Stomach (tissue), 9 donors: ENCODE results near the gene CPA3. TPM values are rescaled to one million over a fixed set of nuclear protein-coding genes. Genes with fewer than 3 reads are reported as not detected.

Experiments used
- DNase-seq, 2 donors: peaks; one replicate each; pipeline versions ENCODE4 v3.0.0 to v3.0.0-alpha.2; 2013 to 2019
- H3K27ac ChIP-seq, 5 donors: fragments of 200-600 bp in 4 of 5; sonication (generic) in 4 of 5; one replicate each; pipeline ENCODE4 v1.5.1; 2013 to 2019; ENCODE audit warnings: mild to moderate bottlenecking in 1 of 5, moderate library complexity in 1 of 5
- H3K27me3 ChIP-seq, 3 donors: fragments of 200-600 bp; sonication (generic); one replicate each; pipeline ENCODE4 v1.5.1; 2017 to 2019; ENCODE audit warnings: mixed run types in 1 of 3
- H3K36me3 ChIP-seq, 4 donors: fragments of 200-600 bp; sonication (generic); 1 replicate in 3 of 4; 2 replicates in 1 of 4; pipeline ENCODE4 v1.5.1; 2016 to 2019
- H3K4me1 ChIP-seq, 4 donors: fragments of 200-600 bp; sonication (generic); one replicate each; pipeline ENCODE4 v1.5.1; 2016 to 2019
- H3K4me3 ChIP-seq, 4 donors: fragments of 200-600 bp; sonication (generic) in 3 of 4; one replicate each; pipeline ENCODE4 v1.5.1; 2016 to 2019; ENCODE audit warnings: mild to moderate bottlenecking in 1 of 4
- H3K9me3 ChIP-seq, 4 donors: fragments of 200-600 bp; sonication (generic); one replicate each; pipeline ENCODE4 v1.5.1; 2016 to 2019
- EP300 ChIP-seq: sonication (generic); formaldehyde crosslinking; IDR thresholded peaks from one replicate; pipeline ENCODE4 v1.6.1; 2017; ENCODE audit warnings: antibody characterized with exemption
- POLR2A ChIP-seq, 4 donors: fragments of 450-650 bp; IDR thresholded peaks; one replicate each; pipeline ENCODE4 v1.6.1; 2016; ENCODE audit warnings: antibody characterized with exemption in 4 of 4, control low read depth in 2 of 4, mild to moderate bottlenecking in 1 of 4, moderate library complexity in 1 of 4
- POLR2AphosphoS5 ChIP-seq, 3 donors: sonication (generic); formaldehyde crosslinking; IDR thresholded peaks; one replicate each; pipeline ENCODE4 v1.6.1; 2016; ENCODE audit warnings: antibody characterized with exemption in 3 of 3
- WGBS, 5 donors: extraction: QIAGEN DNeasy Blood & Tissue Kit in 3 of 5; methylation state at CpG; one replicate each; pipeline versions ENCODE4 v1.1.5 to v1.1.7; 2013 to 2018; 5-methylcytosine and 5-hydroxymethylcytosine counted together
- intact Hi-C: fragments of 100-400 bp; cut with DNase I; formaldehyde crosslinking; loops from one replicate; pipeline ENCODE4 v1.15.1; 2023; ENCODE audit warnings: low total_unique reads
- polyA plus RNA-seq, 3 donors: library from polyadenylated mRNA; stranded (reverse); fragments of 200-250 nt; gene quantifications; one replicate each; pipeline ENCODE4 v1.2.3, GENCODE V29; 2013
- total RNA-seq, 5 donors: library from RNA; depleted of rRNA; stranded (reverse); fragments of >200 nt; gene quantifications; one replicate each; pipeline versions ENCODE4 v1.1.0 to v1.2.3, GENCODE V29; 2014 to 2016
- TF ChIP-seq, protein P1 (sequence below), 7 experiments: fragments of 450-650 bp in 4 of 7; fragments of 200-600 bp in 3 of 7; sonication (generic) in 3 of 7; IDR thresholded peaks; one replicate each; pipeline ENCODE4 v1.5.1; 2016 to 2019; ENCODE audit warnings: antibody characterized with exemption in 7 of 7, control low read depth in 2 of 7, mild to moderate bottlenecking in 1 of 7
- donor health status: healthy with polysubstance abuse.
- donor health status: Bipolar disorder and iron deficiency.
- donor health status: healthy.

CPA3 gene
- total and polyA plus RNA-seq, 8 donors: 1.1 to 29.6 (median 19.8) TPM; not detected in 3

DNA sequence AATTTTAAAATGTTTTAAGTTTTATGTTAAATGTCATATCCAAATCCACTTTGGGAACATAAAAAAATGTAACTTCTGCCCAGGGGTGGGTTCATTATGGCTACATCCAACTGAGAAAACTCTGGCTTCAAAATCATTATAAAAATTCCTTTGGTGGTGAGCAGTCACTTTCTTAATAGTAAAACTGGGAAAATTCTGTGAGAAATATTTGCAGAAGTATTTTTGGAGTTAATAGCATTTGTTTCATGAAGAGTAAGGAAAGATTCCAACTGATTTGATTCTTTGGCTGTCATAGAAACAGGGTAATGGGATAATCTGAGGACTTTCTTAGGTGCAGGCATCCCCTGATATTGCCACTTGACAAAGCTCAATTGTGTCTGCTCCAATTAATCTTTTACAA is 38.8 kb downstream of the CPA3 start:
- intact Hi-C loops: no loop called here
- no peak for TF ChIP-seq POLR2AphosphoS5 (IDR thresholded peaks at IDR 0.05)
- TF ChIP-seq, protein P1, sequence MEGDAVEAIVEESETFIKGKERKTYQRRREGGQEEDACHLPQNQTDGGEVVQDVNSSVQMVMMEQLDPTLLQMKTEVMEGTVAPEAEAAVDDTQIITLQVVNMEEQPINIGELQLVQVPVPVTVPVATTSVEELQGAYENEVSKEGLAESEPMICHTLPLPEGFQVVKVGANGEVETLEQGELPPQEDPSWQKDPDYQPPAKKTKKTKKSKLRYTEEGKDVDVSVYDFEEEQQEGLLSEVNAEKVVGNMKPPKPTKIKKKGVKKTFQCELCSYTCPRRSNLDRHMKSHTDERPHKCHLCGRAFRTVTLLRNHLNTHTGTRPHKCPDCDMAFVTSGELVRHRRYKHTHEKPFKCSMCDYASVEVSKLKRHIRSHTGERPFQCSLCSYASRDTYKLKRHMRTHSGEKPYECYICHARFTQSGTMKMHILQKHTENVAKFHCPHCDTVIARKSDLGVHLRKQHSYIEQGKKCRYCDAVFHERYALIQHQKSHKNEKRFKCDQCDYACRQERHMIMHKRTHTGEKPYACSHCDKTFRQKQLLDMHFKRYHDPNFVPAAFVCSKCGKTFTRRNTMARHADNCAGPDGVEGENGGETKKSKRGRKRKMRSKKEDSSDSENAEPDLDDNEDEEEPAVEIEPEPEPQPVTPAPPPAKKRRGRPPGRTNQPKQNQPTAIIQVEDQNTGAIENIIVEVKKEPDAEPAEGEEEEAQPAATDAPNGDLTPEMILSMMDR (IDR thresholded peaks at IDR 0.05): no peak
- TF ChIP-seq POLR2A (IDR thresholded peaks at IDR 0.05): no peak
- no peak for TF ChIP-seq EP300
- H3K9me3 ChIP-seq: no peaks in the 10 kb centered on the region
- H3K27me3 ChIP-seq: no peaks in the 10 kb centered on the region
- H3K4me1 ChIP-seq: no peaks in the 10 kb centered on the region
- DNase-seq: no peak
- no peak overlapping the region for H3K27ac ChIP-seq
- H3K36me3 ChIP-seq: no peaks in the 10 kb centered on the region
- no peak overlapping the region for H3K4me3 ChIP-seq

DNA sequence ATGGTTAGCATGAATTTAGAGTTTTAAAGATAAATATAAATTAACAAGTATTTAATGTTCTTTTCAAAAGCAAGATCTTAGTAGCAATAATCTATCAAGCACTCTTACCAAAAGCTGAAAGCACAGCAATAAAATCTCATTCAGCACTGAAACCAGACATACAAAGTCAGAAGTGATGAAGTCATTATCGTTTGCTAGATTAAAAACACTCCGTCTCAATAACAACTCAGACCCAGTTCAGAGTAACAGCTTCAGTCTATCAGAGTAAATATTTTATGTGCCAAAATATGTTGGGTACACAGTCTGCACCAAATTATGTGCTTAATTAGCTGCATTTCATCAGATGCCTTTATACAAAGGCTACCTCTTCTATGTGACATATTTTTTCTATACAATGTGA is 41.6 kb downstream of the CPA3 start:
- no peaks in the 10 kb centered on the region for H3K36me3 ChIP-seq
- no peaks in the 10 kb centered on the region for H3K9me3 ChIP-seq
- intact Hi-C loops: no loop called here
- no peak overlapping the region for H3K4me3 ChIP-seq
- DNase-seq: no peak
- H3K27ac ChIP-seq: no peak overlapping the region
- TF ChIP-seq EP300 (no peak), POLR2AphosphoS5 (IDR thresholded peaks at IDR 0.05) (no peak), POLR2A (IDR thresholded peaks at IDR 0.05) (no peak)
- TF ChIP-seq, protein P1 (IDR thresholded peaks at IDR 0.05): no peak
- WGBS, 5 donors: 55 to 70% (median 62%) methylated on average over 2 of the region's 2 CpGs
- no peaks in the 10 kb centered on the region for H3K27me3 ChIP-seq
- H3K4me1 ChIP-seq: no peaks in the 10 kb centered on the region

DNA sequence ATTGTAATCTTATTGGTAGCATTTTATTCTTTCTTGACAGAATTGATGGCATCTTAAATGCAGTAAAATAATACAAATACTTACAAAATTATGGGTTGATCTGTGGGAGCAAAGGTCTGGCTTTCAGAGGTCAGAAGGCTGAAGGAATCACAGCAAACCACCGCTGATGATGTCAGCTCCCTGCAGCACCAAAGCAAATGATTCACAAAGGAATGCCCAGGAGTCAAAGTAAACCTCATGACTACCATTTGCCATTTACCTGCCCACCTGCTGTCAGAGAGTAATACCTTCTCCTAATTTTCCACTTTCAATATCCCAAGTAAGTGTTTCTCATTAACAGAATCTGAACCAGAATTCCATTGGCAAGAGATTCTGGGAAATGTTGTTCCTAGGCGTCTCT is 46.1 kb downstream of the CPA3 start:
- Histone ChIP-seq H3K36me3 (no peaks in the 10 kb centered on the region), H3K27ac (no peak overlapping the region), H3K27me3 (no peaks in the 10 kb centered on the region), H3K4me1 (no peaks in the 10 kb centered on the region), H3K9me3 (no peaks in the 10 kb centered on the region), H3K4me3 (no peak overlapping the region)
- WGBS, 5 donors: 70 to 80% (median 78%) methylated on average over 2 of the region's 2 CpGs
- no peak for TF ChIP-seq EP300
- TF ChIP-seq, protein P1 (IDR thresholded peaks at IDR 0.05): no peak
- intact Hi-C loops: no loop called here
- no peak for DNase-seq

DNA sequence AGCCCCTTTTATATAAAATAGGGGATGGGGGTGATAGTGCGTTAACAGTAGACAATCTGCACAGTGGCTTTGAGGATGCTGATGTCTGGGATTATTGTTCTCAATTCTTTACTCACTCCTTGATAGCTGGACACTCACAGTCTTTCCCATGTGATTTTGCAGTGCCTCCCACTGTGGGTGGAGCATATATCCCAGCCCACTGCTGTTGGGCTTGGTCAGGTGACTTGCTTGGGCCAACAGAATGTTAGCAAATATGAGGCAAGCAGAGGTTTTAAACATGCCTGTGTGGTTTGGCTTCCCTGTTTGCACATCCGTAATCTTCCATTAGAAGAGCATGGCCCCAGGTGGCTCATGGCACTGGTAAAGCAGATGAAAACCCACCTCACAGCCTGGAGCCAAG is 46.5 kb downstream of the CPA3 start:
- H3K27ac ChIP-seq: no peak overlapping the region
- H3K27me3 ChIP-seq: no peaks in the 10 kb centered on the region
- H3K9me3 ChIP-seq: no peaks in the 10 kb centered on the region
- H3K36me3 ChIP-seq: no peaks in the 10 kb centered on the region
- H3K4me1 ChIP-seq: no peaks in the 10 kb centered on the region
- H3K4me3 ChIP-seq: no peak overlapping the region
- TF ChIP-seq POLR2AphosphoS5 (IDR thresholded peaks at IDR 0.05): no peak
- no peak for TF ChIP-seq POLR2A (IDR thresholded peaks at IDR 0.05)
- TF ChIP-seq, protein P1 (IDR thresholded peaks at IDR 0.05): no peak
- TF ChIP-seq EP300: no peak
- intact Hi-C loops: no loop called here
- DNase-seq: no peak
- WGBS, 5 donors: 84 to 95% (median 92%) methylated on average over 2 of the region's 2 CpGs
